OCI-LY1 (cell line): ENCODE data around the gene CXorf66.
"Not testable (repeated sequence)": the region's sequence is repeated elsewhere in the genome, so short reads cannot be mapped to it uniquely, and the experiment has no call there.

Source experiments
- H2AFZ ChIP-seq: fragments of 200-600 bp; sonication (generic), shearing (Covaris generic); 2 replicates; pipeline ENCODE4 v1.6.0; 2014; ENCODE audit warnings: antibody characterized with exemption, mild to moderate bottlenecking, low read length
- H3F3A ChIP-seq: fragments of 200-600 bp; sonication (generic), shearing (Covaris generic); 2 replicates; pipeline ENCODE4 v1.6.0; 2014; ENCODE audit warnings: mild to moderate bottlenecking, antibody characterized with exemption, low read length, moderate library complexity; ENCODE audit not compliant: insufficient read depth
- H3K27ac ChIP-seq: fragments of 200-600 bp; sonication (generic); 2 replicates; pipeline ENCODE4 v1.5.1; 2014; ENCODE audit warnings: low read length, mixed run types, mild to moderate bottlenecking, low read depth; ENCODE audit not compliant: poor library complexity, severe bottlenecking
- H3K27me3 ChIP-seq: fragments of 200-600 bp; sonication (generic); 2 replicates; pipeline ENCODE4 v1.6.0; 2014; ENCODE audit warnings: antibody characterized with exemption, mild to moderate bottlenecking, low read length, moderate library complexity; ENCODE audit not compliant: insufficient read depth
- H3K36me3 ChIP-seq: fragments of 200-600 bp; sonication (generic); 2 replicates; pipeline ENCODE4 v1.6.1; 2014; ENCODE audit warnings: mild to moderate bottlenecking, antibody characterized with exemption, low read length, moderate library complexity, mixed read lengths; ENCODE audit not compliant: insufficient read depth
- H3K4me1 ChIP-seq: fragments of 200-600 bp; sonication (generic); 2 replicates; pipeline ENCODE4 v1.5.1; 2014; ENCODE audit warnings: mild to moderate bottlenecking, low read length, moderate library complexity; ENCODE audit not compliant: insufficient read depth, severe bottlenecking
- H3K4me2 ChIP-seq: fragments of 200-600 bp; sonication (generic), shearing (Covaris generic); 2 replicates; pipeline ENCODE4 v1.6.1; 2014; ENCODE audit warnings: low read length
- H3K4me3 ChIP-seq: fragments of 200-600 bp; sonication (generic); 2 replicates; pipeline ENCODE4 v1.5.1; 2014; ENCODE audit warnings: low read length, low read depth, mild to moderate bottlenecking, mixed read lengths; ENCODE audit not compliant: poor library complexity, severe bottlenecking
- H3K79me2 ChIP-seq: fragments of 200-600 bp; shearing (Covaris generic); 2 replicates; pipeline ENCODE4 v1.6.1; 2016; ENCODE audit warnings: mixed run types, low read length, mixed read lengths; ENCODE audit not compliant: insufficient read depth
- H3K9ac ChIP-seq: fragments of 200-600 bp; sonication (generic), shearing (Covaris generic); 2 replicates; pipeline ENCODE4 v1.6.1; 2014; ENCODE audit warnings: mild to moderate bottlenecking, low read length, mixed read lengths
- H3K9me2 ChIP-seq: fragments of 200-600 bp; sonication (generic), shearing (Covaris generic); 2 replicates; pipeline ENCODE4 v1.6.1; 2014; ENCODE audit warnings: low read depth, mild to moderate bottlenecking, low read length, mixed read lengths
- H3K9me3 ChIP-seq: fragments of 200-600 bp; shearing (Covaris generic); 2 replicates; pipeline ENCODE4 v1.6.1; 2014; ENCODE audit warnings: low read length, mixed read lengths
- H4K20me1 ChIP-seq: fragments of 200-600 bp; sonication (generic), shearing (Covaris generic); 2 replicates; pipeline ENCODE4 v1.6.0; 2016; ENCODE audit warnings: mild to moderate bottlenecking, low read length; ENCODE audit not compliant: insufficient read depth
- EZH2 ChIP-seq: fragments of 200-600 bp; sonication (generic), shearing (Covaris generic); IDR thresholded peaks from 2 replicates; pipeline ENCODE4 v1.8.0; 2017; ENCODE audit warnings: borderline replicate concordance, mixed run types, mild to moderate bottlenecking, antibody characterized with exemption, low read length, moderate library complexity, mixed read lengths
- TF ChIP-seq, protein P1 (sequence below): fragments of 200-600 bp; sonication (generic), shearing (Covaris generic); IDR thresholded peaks from 2 replicates; pipeline ENCODE4 v1.5.1; 2017; ENCODE audit warnings: mild to moderate bottlenecking, antibody characterized with exemption, low read length, moderate library complexity, mixed read lengths

The CXorf66 gene

DNA sequence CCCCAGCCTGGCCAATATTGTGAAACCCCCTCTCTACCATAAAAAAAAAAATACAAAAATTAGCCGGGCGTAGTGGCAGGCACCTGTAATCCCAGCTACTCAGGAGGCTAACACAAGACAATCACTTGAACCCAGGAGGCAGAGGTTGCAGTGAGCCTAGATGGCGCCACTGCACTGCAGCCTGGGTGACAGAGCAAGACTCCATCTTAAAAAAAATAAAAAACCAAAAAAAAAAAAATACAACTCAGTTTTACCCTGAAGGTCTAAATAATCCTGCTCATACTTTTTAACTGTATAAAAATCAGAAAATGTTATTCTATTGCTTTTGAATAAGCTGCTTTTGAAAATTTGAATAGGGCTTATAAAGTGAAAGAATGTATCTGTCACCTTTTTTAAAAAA is 838 bp upstream of the CXorf66 start:
- not testable (repeated sequence) for H3K4me3 ChIP-seq, H3K4me2 ChIP-seq, H4K20me1 ChIP-seq, H2AFZ ChIP-seq, H3K36me3 ChIP-seq, H3K9me3 ChIP-seq, H3K27me3 ChIP-seq, H3K9ac ChIP-seq, H3K27ac ChIP-seq, H3K79me2 ChIP-seq, H3F3A ChIP-seq, H3K4me1 ChIP-seq, H3K9me2 ChIP-seq
- TF ChIP-seq, protein P1, sequence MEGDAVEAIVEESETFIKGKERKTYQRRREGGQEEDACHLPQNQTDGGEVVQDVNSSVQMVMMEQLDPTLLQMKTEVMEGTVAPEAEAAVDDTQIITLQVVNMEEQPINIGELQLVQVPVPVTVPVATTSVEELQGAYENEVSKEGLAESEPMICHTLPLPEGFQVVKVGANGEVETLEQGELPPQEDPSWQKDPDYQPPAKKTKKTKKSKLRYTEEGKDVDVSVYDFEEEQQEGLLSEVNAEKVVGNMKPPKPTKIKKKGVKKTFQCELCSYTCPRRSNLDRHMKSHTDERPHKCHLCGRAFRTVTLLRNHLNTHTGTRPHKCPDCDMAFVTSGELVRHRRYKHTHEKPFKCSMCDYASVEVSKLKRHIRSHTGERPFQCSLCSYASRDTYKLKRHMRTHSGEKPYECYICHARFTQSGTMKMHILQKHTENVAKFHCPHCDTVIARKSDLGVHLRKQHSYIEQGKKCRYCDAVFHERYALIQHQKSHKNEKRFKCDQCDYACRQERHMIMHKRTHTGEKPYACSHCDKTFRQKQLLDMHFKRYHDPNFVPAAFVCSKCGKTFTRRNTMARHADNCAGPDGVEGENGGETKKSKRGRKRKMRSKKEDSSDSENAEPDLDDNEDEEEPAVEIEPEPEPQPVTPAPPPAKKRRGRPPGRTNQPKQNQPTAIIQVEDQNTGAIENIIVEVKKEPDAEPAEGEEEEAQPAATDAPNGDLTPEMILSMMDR: peak; percentile 37

DNA sequence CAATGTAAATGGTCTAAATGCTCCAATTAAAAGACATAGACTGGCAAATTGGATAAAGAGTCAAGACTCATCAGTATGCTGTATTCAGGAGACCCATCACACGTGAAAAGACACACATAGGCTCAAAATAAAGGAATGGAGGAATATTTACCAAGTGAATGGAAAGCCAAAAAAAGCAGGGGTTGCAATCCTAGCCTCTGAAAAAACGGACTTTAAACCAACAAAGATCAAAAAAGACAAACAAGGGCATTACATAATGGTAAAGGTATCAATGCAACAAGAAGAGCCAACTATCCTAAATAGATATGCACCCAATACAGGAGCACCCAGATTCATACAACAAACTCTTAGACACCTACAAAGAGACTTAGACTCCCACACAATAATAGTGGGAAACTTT is 4.2 kb downstream of the CXorf66 start:
- H3K27ac ChIP-seq, H3K4me3 ChIP-seq, H3F3A ChIP-seq, H3K36me3 ChIP-seq, H2AFZ ChIP-seq, H3K27me3 ChIP-seq, H3K4me1 ChIP-seq, H3K9ac ChIP-seq, H3K4me2 ChIP-seq, H4K20me1 ChIP-seq, H3K79me2 ChIP-seq, H3K9me3 ChIP-seq, H3K9me2 ChIP-seq: not testable (repeated sequence)

DNA sequence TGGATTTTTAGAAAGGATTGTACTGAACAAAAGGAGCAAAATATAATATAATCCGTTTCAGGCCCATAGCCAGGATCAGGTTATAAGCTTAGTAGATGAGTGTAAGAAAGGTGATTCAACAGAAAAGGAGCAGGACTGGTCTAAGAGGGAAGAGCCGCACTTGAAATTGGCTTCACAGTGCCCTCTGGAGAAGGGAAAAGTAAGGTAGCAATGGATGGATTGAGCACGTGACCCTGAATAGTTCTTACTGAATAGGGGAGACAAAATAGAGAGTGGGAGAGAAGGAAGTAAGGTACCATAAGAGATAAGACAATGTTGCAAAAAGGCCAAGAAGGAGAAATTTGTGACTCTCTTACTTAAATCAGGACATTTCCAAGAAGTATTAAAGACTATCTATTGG is 15.6 kb downstream of the CXorf66 start:
- Histone ChIP-seq H3K4me3 (no peak overlapping the region), H4K20me1 (no peaks in the 10 kb centered on the region), H3K9me3 (no peaks in the 10 kb centered on the region), H3K9me2 (no peaks in the 10 kb centered on the region), H2AFZ (no peak overlapping the region), H3K4me1 (no peaks in the 10 kb centered on the region), H3K4me2 (no peak overlapping the region), H3K9ac (no peak overlapping the region), H3K79me2 (no peaks in the 10 kb centered on the region), H3K36me3 (no peaks in the 10 kb centered on the region), H3K27ac (no peak overlapping the region), H3F3A (no peaks in the 10 kb centered on the region), H3K27me3 (no peaks in the 10 kb centered on the region)
- TF ChIP-seq, protein P1: no peak
- no peak for TF ChIP-seq EZH2

DNA sequence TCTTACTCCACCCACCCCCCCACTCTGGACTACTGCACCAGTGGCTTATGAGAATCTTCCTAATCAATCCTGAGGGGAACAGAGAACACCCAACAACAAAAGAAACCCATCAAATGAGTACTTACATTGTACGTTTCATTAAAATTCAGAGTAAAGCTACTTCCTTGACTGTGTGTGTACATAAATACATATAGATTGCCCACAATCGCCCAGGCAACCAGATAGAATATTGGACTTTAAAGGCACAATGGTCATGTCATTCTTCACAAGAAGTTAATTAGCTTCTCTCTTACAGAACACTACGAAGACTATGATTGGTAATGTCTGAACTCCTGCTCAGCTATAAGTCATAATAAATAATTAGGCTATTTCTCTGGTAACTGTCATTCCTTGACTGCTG is 20.2 kb downstream of the CXorf66 start:
- Histone ChIP-seq H3K4me1 (no peaks in the 10 kb centered on the region), H3K9me2 (no peaks in the 10 kb centered on the region), H3K27ac (no peak overlapping the region), H3K4me3 (no peak overlapping the region), H3K79me2 (no peaks in the 10 kb centered on the region), H4K20me1 (no peaks in the 10 kb centered on the region), H3K9me3 (no peaks in the 10 kb centered on the region), H2AFZ (no peak overlapping the region), H3F3A (no peaks in the 10 kb centered on the region), H3K9ac (no peak overlapping the region), H3K4me2 (no peak overlapping the region), H3K27me3 (no peaks in the 10 kb centered on the region), H3K36me3 (no peaks in the 10 kb centered on the region)
- no peak for TF ChIP-seq EZH2
- TF ChIP-seq, protein P1: no peak
